Measurements from ENCODE around the gene RIMS4. TPM values are rescaled to one million over a fixed set of nuclear protein-coding genes. Genes with fewer than 3 reads are reported as not detected.

RIMS4 gene
- total and polyA plus RNA-seq, 12 donors, result 0.11 to 6.3 (median 0.78) TPM; not detected in 1

DNA sequence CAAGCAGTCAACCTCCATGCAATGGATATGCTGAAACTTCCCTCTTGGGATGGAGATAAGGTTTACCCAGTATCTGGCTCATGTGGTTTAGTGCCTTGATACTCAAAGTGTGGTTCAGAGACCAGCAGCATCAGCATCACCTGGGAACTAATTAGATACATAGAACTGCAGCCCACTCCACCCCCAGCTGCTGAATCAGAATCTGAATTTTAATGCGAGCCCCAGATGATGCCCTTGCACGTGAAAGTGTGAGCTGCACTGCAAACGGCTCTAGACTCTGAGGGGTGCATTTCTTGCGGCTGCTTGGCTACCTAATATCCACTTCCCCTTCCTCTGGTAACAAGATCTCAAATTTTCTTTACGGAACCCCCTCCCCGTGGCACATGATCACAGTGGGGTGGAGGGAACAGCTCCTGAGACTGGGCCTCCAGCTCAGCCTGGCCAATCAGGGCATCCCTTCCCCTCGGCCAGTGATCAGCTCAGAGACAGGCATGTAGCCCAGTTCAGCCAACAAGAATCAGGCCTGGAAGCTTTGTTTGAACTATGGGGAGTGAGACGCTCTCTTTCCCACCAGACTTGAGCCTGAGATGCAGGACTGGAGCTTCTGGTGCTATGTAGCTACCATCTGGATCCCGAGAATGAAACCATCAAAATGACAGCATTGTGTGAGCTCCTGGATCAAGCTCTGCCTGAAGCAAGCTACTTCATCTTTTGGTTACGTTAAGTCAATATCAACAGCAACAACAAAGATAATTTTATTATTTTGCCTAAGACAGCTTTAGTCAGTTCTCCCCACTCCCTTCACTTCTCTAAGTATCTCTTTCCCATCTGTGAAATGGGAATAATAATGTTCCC lies 51.9 kb downstream of the RIMS4 start:
- no peak for DNase-seq
- no peaks in the 10 kb centered on the region for H3K36me3 ChIP-seq (replicated peaks in 1 of 2)
- H3K27ac ChIP-seq, result no peak overlapping the region
- H3K4me1 ChIP-seq (replicated peaks in 1 of 2), result no peaks in the 10 kb centered on the region
- no peak for TF ChIP-seq POLR2A (IDR thresholded peaks at IDR 0.05)
- TF ChIP-seq, protein P1, sequence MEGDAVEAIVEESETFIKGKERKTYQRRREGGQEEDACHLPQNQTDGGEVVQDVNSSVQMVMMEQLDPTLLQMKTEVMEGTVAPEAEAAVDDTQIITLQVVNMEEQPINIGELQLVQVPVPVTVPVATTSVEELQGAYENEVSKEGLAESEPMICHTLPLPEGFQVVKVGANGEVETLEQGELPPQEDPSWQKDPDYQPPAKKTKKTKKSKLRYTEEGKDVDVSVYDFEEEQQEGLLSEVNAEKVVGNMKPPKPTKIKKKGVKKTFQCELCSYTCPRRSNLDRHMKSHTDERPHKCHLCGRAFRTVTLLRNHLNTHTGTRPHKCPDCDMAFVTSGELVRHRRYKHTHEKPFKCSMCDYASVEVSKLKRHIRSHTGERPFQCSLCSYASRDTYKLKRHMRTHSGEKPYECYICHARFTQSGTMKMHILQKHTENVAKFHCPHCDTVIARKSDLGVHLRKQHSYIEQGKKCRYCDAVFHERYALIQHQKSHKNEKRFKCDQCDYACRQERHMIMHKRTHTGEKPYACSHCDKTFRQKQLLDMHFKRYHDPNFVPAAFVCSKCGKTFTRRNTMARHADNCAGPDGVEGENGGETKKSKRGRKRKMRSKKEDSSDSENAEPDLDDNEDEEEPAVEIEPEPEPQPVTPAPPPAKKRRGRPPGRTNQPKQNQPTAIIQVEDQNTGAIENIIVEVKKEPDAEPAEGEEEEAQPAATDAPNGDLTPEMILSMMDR (IDR thresholded peaks at IDR 0.05), result no peak
- no peaks in the 10 kb centered on the region for H3K9me3 ChIP-seq (replicated peaks in 1 of 3)
- H3K27me3 ChIP-seq, result no peaks in the 10 kb centered on the region
- intact Hi-C loops (cut with DNase I), result no loop called here
- WGBS, 4 donors, result 58 to 64% (median 58%) methylated on average over 7 to 10 of the region's 10 CpGs
- H3K4me3 ChIP-seq, result no peak overlapping the region

DNA sequence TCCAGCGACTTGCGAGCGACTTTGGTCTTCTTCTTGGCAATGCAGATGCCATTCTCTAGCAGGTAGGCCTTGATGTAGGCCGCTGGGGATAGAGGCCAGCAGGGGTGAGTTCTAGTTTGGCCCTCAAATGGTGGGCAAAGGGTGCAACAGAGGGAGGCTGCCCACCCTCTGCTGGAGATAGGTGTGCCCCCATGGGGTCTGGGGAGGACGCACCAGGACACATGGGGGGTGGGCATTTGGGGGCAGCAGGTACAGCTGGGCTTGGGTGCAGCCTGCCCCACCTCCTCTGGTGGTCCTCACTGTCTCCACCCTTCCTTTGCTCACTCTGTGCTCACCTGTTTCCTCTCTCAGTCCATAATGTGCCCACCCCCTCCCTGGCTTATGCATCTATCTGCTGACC lies 53.4 kb downstream of the RIMS4 start:
- no peak for DNase-seq
- Histone ChIP-seq H3K9me3 (replicated peaks in 1 of 3) (no peaks in the 10 kb centered on the region), H3K27me3 (no peaks in the 10 kb centered on the region), H3K27ac (no peak overlapping the region), H3K4me1 (replicated peaks in 1 of 2) (no peaks in the 10 kb centered on the region), H3K36me3 (replicated peaks in 1 of 2) (no peaks in the 10 kb centered on the region), H3K4me3 (no peak overlapping the region)
- 93 to 100% (median 96%) methylated on average over 3 to 5 of the region's 5 CpGs for WGBS, 4 donors
- intact Hi-C loops (cut with DNase I), result no loop called here
- TF ChIP-seq, protein P1 (IDR thresholded peaks at IDR 0.05), result no peak
- TF ChIP-seq POLR2A (IDR thresholded peaks at IDR 0.05), result no peak

DNA sequence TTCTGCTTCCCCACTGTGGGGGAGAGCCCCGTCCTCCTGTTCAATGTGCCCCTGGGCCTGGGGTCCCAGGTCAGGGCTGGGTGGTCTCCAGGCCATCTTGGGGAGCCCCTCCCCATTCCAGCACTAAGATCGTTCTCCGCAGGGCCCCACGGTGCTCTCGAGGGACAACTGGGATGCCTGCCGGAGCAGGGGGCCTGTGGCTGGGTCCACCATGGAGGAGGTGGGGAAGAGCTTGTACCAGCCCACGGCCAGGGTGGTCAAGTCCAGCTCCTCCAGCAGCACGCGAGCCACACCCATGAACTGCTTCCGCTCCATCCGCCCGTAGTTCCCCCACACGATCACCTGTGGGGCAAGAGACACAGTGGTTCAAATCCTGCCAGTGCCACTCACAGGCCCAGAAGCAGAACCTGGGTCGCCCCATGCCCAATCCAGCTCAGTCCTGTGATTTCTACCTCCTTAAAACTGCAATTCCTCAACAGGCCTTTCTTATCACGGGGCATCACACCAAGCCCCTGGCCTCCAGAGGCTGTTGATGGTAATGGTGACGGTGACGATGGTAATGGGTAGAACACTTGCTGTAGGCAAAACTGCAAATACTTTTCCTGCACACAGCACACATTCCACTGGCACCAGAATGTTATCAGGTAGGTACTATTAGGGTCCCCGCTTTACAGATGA lies 54.2 kb downstream of the RIMS4 start:
- TF ChIP-seq POLR2A (IDR thresholded peaks at IDR 0.05), result no peak
- TF ChIP-seq, protein P1 (IDR thresholded peaks at IDR 0.05), result no peak
- 88 to 94% (median 91%) methylated on average over 6 to 18 of the region's 18 CpGs for WGBS, 4 donors
- no peak overlapping the region for H3K27ac ChIP-seq
- H3K36me3 ChIP-seq (replicated peaks in 1 of 2), result no peaks in the 10 kb centered on the region
- intact Hi-C loops (cut with DNase I), result no loop called here
- no peaks in the 10 kb centered on the region for H3K4me1 ChIP-seq (replicated peaks in 1 of 2)
- H3K27me3 ChIP-seq, result no peaks in the 10 kb centered on the region
- H3K9me3 ChIP-seq (replicated peaks in 1 of 3), result no peaks in the 10 kb centered on the region
- no peak overlapping the region for H3K4me3 ChIP-seq
- DNase-seq, result no peak

DNA sequence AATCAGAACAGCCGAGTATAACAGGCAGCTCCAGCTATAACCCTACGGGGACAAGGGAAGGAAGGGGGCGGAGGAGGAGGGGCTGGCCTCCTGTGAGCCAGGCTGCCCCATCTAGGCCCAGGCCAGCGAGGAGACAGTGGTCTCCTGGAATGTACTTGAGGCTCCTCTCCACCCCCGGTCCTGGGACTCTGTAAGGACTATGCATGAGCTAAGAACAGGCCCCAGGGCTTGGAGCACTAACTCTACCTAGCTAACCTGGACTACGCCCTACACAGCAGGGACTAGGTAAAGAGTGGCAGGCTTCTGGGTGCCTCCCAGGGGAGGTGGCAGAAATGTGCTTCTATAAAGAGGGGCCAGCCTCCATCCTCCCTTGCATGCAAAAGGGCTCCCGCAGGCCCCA lies 55.8 kb downstream of the RIMS4 start:
- H3K4me1 ChIP-seq (replicated peaks in 1 of 2), result no peaks in the 10 kb centered on the region
- DNase-seq, result no peak
- no peaks in the 10 kb centered on the region for H3K36me3 ChIP-seq (replicated peaks in 1 of 2)
- intact Hi-C loops (cut with DNase I), result loop anchor here in 1 of 2 donors (5.0 kb wide), 1 partner anchor 113 kb away; no protein-coding TSS in a partner anchor
- no peaks in the 10 kb centered on the region for H3K9me3 ChIP-seq (replicated peaks in 1 of 3)
- 69 to 76% (median 75%) methylated on average over 6 to 7 of the region's 7 CpGs for WGBS, 4 donors
- TF ChIP-seq POLR2A (IDR thresholded peaks at IDR 0.05), result no peak
- peaks cover 11% of the 10 kb centered on the region for H3K27me3 ChIP-seq
- no peak overlapping the region for H3K27ac ChIP-seq
- H3K4me3 ChIP-seq, result no peak overlapping the region
